ENCODE results near the gene PCDH7. TPM values are rescaled to one million over a fixed set of nuclear protein-coding genes. Genes with fewer than 3 reads are reported as not detected.

Gene PCDH7
- total RNA-seq, 1 experiment from 2014 or later, result 1.9 TPM

GRCh38 chr4:30776921-30777415, 56.8 kb downstream of the PCDH7 start:
- ATAC-seq (no peak), DNase-seq (no peak)
- intact Hi-C loops (cut with micrococcal nuclease), result no loop called here
- Histone ChIP-seq H3K9me3 (ENCODE audit: low read length) (no peaks in the 10 kb centered on the region), H3F3A (ENCODE audit: low read length, unreplicated experiment) (no peaks in the 10 kb centered on the region), H2AFZ (ENCODE audit: low read length) (no peak overlapping the region), H3K27me3 (ENCODE audit: low read length) (no peaks in the 10 kb centered on the region), H3K27ac (ENCODE audit: low read length) (no peak overlapping the region), H3K4me3 (ENCODE audit: low read length) (no peak overlapping the region), H3K36me3 (ENCODE audit: low read depth, low read length) (no peaks in the 10 kb centered on the region), H3K4me2 (ENCODE audit: low read length) (no peak overlapping the region), H3K9me2 (replicated peaks; ENCODE audit: low read length) (no peaks in the 10 kb centered on the region), H3K9ac (ENCODE audit: low read length) (no peak overlapping the region), H4K20me1 (ENCODE audit: low read length) (no peaks in the 10 kb centered on the region), H3K4me1 (ENCODE audit: insufficient read depth, low read length) (no peaks in the 10 kb centered on the region), H3K79me2 (ENCODE audit: low read length) (no peaks in the 10 kb centered on the region)
- POLR2A ChIA-PET (ENCODE audit: unreplicated experiment), result no interaction called here
- CTCF ChIA-PET, result no interaction called here
- no TSS peak for BruUV-seq (replicated peaks)
- TF ChIP-seq EZH2 (IDR thresholded peaks at IDR 0.05; ENCODE audit: low read length, unreplicated experiment) (no peak), EZH2phosphoT487 (IDR thresholded peaks at IDR 0.05; ENCODE audit: borderline replicate concordance, low read length) (no peak), CTCF (conservative IDR thresholded peaks at IDR 0.05; ENCODE audit: low read depth, low read length) (no peak)

All from PC-3 (cell line).